RPMI8226 (cell line): Measurements from ENCODE around the gene TMEM108.

Source experiments
- DNase-seq: peaks from one replicate; pipeline ENCODE4 v3.0.0-alpha.2; 2015

The TMEM108 gene

DNA sequence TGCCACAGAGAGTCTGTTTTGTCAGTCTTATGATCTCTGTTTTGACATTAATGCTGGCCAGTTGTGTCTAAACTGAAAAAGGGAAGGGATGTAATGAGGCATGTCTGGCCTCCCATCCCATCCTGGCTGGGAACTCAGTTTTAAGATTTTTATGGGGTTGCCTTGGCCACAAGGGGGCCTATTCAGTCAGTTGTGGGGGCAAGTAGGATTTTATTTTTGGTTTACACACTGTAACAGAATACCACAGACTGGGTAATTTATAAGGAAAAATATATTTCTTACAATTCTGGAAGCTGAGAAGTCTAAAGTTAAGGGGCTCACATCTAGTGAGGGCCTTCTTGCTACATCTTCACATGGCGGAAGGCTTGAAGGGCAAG, 129.8 kb downstream of the TMEM108 start:
- no peak for DNase-seq

DNA sequence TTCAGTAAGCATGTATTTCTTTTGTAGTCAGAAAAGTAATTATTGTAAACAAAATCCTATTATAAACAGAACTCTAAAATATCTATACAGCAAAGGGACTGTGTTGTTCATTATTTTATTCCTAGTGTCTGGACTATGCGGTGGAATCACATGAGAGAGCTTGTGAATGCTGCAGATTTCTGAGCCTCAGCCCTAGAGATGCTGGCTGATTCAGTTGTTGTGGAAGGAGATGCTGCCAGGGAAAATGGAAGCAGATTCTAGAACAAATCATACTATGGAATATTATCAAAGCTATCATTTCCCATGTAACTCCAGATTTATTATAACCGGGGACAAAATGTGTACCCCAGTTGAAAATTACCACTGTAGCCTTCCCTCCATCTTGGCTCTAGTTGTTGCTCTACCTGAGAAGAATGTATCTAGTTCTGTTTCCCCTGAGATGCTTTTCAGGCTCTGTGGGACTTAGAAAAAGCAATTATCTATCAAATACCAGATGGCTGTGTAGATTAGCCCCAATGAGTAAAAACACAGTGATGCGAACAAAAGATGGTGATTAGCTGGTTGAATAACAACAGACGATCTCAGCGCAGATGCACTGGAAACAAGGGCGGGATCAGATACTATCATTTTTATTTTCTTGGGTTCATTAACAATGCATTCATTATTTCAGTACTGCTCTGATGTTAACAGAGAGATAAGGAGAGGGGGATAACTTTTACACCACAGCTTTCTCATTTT, 131.3 kb downstream of the TMEM108 start:
- no peak for DNase-seq

GRCh38 chr3:133171831-133172230, 133.6 kb downstream of the TMEM108 start:
- DNase-seq: no peak

DNA sequence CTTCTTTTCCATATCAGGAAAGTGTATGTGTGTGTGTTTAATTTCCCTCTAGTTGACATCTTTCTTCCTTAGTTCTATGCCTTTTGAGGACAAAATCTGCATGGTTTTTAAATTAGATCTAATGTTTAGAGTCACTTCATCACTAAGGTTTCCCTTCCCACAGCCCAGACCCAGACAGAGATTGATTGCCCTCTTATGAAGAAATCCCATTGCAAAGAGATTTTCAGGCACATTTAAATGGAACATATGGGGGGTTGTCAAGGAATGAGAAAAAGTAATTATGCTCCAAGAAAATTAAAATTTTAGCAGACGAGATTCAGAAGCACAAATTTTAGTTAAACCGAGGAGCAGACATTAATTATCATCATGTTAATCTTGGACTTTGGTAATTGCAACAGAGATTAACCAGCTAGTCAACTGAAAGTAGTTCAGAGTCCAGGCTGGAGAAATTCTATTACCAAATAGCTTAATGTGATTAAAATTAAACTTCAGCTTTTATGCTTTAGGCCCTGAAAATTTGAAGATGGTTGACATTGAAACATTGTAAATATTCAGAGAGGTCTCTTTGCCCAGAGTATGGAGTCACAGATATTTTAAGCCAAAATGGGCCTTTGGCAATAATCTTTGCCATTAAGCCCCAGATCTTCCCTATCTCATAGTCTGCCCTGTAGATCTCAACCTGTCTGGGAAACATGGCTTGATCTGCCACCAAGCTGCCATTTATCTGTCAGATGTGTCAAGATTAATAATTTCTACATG, 143.4 kb downstream of the TMEM108 start:
- DNase-seq: no peak

DNA sequence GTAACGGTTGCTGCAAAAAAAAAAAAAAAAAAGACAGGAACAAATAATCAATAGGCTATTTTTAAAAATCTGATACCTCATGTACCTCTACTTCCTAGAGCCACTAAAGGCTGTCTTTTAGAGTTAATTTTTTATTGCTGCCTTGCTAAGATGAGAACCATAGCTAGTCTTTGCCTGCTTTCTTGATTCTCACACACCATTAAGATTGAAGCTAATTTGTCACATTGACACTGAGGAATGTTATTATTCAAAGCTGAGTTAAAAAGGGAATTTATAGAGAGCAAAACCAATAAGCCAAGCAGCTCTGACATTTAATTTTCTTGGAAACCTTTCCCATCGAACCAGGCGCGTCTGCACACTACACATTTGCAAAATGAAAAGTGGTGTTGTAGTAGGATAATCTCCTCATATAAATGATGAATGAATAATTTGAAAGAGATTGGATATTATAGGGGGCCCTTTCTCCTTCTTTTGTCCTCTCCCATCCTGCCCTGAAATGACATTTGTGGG, 149.7 kb downstream of the TMEM108 start:
- DNase-seq: no peak

- no peak for DNase-seq
Observed at GRCh38 chr3:133188996-133189395, 150.8 kb downstream of the TMEM108 start.

DNA sequence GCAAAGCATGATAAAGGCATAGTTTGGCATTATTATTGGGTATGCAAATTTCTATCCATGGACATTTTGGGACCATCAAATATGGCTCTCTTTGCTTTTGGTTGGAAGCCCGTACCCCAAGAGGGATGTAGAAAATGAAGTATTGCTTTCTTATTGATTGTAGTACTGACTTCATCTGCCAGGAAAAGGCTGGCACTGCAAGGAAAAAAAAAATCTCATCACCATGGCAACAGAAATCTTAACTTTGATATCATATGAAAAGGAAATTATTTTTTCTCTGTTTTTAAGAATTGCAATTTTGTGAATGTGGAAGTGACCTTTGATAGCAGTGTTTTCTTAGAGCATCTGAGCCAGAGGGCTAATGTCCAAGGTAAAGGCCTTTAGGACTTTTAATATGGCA, 151.7 kb downstream of the TMEM108 start:
- DNase-seq: no peak

DNA sequence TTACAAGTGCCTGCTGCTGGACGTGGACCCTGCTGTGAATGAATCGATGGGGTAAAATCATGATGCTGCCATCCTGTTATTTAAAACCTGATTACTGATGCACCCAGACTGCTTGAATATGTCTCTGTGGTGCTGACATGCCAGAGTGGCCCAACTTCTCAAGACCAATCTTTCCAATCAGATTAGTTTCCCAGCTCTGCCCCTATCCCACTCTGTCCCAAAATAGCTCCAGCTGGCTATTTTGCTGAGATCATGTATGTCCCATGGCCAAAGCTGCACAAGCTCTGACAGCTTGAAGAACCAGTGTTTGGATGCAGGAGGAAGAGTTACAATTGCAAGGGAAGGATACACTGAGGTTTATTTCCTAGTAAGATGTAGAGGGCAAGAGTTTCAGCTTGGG, 153.6 kb downstream of the TMEM108 start:
- DNase-seq: no peak

DNA sequence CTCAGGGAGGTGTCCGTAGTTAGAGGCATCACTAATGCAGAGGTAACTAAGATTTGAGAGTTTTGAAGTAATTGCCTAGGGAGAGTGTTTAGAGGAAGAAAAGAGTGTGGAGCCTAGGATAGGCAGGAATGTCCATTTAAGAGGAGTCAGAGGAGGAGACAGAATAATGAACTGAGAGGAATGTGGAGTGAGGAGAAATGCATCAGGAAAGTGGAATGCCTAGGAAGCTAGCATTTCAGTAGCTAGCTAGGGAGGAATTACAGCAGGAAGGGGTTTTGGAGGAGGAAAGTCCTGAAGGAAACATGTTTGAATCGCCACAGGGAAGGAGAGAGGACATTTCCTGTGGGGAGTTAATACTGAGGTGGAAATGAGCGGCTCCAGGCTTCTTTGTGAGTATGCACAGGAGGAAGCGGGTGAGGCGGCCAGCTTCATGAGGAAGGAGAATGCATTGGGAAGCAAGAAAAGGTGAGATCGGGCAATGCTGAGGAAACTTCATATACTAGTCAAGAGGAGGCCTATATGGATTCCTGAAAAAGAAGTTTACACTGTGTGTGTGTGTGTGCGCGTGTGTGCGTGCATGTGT, 154.3 kb downstream of the TMEM108 start:
- no peak for DNase-seq

DNA sequence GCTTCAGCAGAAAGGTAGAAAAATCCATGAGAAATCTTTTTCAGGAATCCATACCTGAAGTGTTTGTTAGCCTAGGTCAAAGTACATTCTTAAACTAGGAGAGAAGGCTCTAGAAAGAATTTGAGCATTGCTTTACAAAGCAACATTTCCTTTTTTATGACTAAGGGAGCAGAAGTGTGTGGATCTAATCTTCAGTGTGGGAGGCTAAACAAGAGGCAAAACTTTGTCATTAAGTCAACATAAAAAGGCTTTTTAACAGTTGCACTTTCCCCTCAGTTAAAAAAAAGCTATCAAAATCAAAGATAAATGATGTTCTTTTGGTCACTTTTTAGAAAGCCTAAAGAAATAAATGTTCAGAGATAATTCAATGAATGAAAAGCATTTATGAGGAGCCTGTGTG, 154.8 kb downstream of the TMEM108 start:
- no peak for DNase-seq

DNA sequence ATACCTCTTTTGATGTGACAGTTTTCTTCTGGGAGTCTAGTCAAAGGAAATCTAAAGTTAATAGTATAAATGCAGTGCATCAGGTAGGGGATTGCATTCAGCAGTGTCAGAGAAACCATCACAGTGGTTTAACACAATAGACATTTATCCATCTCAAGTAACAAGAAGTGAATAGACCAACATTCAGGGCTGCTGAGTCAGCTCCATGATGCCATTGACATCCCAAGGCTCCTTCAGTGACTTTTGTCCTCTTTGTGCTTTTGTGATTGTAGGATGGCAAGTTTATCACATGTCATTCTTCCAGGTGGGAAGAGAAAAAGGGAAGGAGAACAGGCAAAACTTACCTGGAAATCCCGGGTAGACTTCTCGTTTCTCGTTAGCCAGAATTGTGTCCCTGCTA, 158.3 kb downstream of the TMEM108 start:
- DNase-seq: no peak

DNA sequence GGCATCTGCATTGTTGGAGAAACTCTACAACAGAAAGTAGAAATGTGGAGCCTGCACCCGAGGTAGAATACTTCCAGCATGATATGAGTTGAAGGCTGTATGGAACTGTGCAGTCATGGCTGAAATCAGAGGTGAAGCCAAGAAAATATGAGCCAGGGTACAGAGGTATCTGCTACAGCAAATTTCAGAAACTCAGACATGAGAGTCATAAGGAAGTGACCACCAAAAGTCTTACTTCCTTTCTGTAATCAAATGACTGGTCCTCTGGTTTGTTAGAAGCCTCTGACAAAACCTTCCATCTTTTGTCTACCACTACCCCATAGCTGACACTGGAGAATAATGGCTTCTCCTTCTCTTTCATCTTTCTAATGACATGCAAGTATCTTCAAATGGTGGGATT, 159.4 kb downstream of the TMEM108 start:
- DNase-seq: no peak

GRCh38 chr3:133206921-133207320, 168.7 kb downstream of the TMEM108 start:
- DNase-seq: no peak

GRCh38 chr3:133208184-133208583, 170.0 kb downstream of the TMEM108 start:
- no peak for DNase-seq

DNA sequence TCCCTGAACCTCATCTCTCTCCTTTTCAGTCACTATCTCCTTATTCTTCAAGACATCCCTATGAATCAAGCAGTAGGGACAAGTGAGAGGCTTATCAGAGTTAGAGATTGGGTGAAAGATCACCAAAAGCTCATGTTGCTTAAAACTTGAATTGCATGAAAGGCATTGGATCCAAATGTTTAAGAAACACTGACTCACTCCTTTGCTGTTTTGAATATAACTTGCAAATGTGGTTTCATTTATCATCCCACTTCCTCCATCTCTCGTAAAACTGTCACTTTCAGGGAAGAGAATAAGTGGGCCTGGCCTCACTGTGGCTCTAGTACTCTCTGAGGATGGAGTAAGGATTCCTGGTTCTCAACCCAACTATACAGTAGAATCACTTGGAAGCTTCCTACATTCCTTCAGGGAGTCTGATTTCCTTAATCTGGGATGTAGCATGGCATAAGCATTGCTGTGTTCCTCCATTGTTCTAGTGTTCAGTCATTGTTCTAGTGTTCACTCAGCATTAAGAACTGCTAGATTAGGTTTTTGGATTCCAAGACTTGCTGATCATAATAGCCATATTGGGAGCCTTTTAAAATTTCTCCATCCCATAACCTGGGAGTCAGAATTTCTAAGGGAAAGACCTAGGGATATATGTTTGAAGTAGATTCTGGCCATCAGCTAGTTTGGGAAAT, 171.8 kb downstream of the TMEM108 start:
- DNase-seq: no peak

- DNase-seq: no peak
Observed at GRCh38 chr3:133210656-133211055, 172.5 kb downstream of the TMEM108 start.

DNA sequence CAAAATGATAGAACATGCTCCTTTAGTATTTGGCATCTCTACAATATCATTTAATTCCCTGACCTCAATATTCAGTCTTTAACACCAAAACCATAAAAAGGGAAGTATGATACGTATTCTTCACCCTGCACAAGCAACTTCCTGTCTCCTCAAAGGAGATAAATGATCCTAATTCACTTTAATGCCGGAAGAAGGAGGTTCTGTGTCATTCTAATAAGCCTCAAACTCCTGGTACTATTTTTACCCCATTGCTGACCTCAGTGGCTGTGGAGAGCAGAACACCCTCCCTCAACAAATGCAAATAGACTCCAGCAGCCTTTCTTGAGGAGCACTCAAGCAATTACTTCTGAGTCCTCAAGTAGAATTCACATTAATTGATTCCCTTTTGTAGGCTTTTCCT, 173.3 kb downstream of the TMEM108 start:
- peak; percentile 7 for DNase-seq

DNA sequence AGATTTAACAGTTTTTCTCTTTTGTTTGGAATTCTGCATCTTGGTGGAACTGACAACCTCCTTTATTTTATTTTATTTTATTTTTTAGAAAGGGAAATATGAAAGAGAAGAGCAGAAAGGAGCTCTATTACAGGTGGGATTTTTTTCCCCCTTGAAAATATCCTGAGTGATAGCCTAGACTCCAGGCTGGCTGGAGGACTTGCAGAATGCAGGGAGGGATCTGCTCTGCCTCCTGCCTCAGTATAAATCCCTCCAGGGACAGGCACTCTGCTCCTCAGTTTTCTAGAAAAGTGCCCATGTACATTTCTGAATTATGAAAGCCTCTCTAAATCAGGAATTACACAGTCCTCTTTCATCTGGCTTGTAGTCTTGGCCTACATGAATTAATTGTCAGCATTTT, 173.7 kb downstream of the TMEM108 start:
- no peak for DNase-seq

DNA sequence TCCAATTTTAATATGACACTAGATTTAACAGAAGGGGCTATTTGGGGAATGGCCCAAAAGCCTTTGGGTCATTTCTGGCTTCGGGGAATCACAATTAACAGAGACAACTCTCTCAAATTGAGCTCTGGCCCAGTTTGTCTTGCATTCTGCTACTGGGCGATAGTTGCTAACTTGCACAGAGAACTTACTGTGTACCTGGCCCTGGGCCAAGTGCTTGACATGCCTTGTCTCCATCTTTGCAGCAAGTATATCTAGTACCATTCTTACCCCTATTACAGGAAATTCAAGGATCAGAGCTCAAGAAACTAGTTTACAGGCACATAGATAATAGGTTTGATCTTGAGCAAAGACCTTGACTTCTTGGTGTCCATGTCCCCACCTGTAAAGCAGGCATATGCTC, 175.7 kb downstream of the TMEM108 start:
- DNase-seq: no peak

- DNase-seq: no peak
Observed at GRCh38 chr3:133227813-133228212, 189.6 kb downstream of the TMEM108 start.

DNA sequence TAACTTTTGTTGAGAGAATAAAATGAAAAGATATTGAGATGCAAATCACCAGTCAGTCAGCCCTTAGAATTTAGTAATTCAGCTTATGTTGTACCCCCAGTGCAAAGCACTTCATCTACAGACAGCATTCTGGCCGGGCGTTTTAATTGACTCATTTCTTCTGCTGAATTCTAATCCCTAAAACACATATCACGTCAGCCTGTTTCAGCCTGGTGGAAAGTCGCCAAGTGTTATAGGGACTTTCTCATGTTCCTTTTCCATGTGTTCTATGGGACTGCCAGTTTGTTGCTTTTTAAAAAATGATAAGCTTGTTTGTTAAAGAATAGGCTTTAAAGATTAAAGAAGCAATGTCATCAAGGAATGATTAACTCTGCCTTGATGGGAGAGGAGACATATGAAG, 192.0 kb downstream of the TMEM108 start:
- no peak for DNase-seq

DNA sequence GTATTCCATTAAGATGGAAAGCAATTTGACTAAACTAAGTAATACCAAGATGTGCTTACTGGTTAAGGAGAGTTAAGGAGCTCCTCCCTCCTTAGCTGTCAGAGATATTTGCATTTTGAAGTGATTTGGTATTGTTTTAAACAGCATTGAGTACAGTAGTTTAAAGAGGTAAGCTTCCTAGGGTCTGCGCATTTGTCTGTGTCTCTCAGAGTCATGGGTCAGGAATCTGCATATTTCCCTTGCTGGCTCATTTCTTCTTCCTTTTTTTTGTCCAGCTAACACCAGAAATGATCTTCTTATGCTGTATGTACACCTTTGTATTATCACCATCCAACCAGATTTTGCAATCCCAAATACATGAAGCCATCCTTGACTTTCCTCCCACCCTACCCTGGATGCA, 198.7 kb downstream of the TMEM108 start:
- DNase-seq: no peak

DNA sequence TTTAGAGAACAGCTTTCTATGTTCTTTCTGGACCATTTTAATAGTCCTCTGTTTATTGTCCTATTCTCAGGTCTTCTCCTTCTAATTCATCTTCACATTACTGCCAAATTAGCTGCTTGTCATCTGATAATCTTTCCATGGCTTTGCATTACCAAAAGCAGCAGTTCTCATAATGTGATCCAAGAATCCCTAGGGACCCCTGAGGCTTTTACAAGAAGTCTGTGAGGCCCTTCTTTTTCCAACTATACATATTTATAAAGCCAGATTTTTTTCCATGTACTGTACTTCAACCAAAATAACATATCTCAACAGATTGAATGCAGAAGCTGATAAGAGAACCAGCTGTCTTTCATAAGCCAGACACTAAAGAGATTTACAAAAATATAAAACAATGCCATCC, 199.2 kb downstream of the TMEM108 start:
- DNase-seq: no peak

DNA sequence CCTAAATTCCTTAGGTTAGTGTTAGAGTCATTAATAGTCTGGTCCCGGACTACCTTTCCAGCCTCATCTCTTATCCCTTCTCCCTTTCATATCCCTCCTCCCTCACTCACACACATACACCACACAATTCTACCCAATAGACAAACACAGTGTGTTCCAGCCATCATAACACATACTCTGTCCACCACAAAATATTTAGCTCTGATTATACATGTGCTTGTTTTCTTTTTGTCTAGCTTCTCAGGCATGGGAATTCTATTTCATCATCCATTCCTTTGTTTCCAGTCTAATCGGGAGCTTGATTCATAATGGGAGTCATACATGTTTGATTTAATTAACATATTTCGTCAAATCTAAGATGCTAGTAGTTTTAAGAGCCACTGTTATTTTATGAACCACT, 199.8 kb downstream of the TMEM108 start:
- no peak for DNase-seq
